OCI-LY1 (cell line): ENCODE measurements around the gene MAT1A.

Experiments used
- H2AFZ ChIP-seq: fragments of 200-600 bp; sonication (generic), shearing (Covaris generic); 2 replicates; pipeline ENCODE4 v1.6.0; 2014; ENCODE audit warnings: antibody characterized with exemption, mild to moderate bottlenecking, low read length
- H3F3A ChIP-seq: fragments of 200-600 bp; sonication (generic), shearing (Covaris generic); 2 replicates; pipeline ENCODE4 v1.6.0; 2014; ENCODE audit warnings: mild to moderate bottlenecking, antibody characterized with exemption, low read length, moderate library complexity; ENCODE audit not compliant: insufficient read depth
- H3K27ac ChIP-seq: fragments of 200-600 bp; sonication (generic); 2 replicates; pipeline ENCODE4 v1.5.1; 2014; ENCODE audit warnings: low read length, mixed run types, mild to moderate bottlenecking, low read depth; ENCODE audit not compliant: poor library complexity, severe bottlenecking
- H3K27me3 ChIP-seq: fragments of 200-600 bp; sonication (generic); 2 replicates; pipeline ENCODE4 v1.6.0; 2014; ENCODE audit warnings: antibody characterized with exemption, mild to moderate bottlenecking, low read length, moderate library complexity; ENCODE audit not compliant: insufficient read depth
- H3K36me3 ChIP-seq: fragments of 200-600 bp; sonication (generic); 2 replicates; pipeline ENCODE4 v1.6.1; 2014; ENCODE audit warnings: mild to moderate bottlenecking, antibody characterized with exemption, low read length, moderate library complexity, mixed read lengths; ENCODE audit not compliant: insufficient read depth
- H3K4me1 ChIP-seq: fragments of 200-600 bp; sonication (generic); 2 replicates; pipeline ENCODE4 v1.5.1; 2014; ENCODE audit warnings: mild to moderate bottlenecking, low read length, moderate library complexity; ENCODE audit not compliant: insufficient read depth, severe bottlenecking
- H3K4me2 ChIP-seq: fragments of 200-600 bp; sonication (generic), shearing (Covaris generic); 2 replicates; pipeline ENCODE4 v1.6.1; 2014; ENCODE audit warnings: low read length
- H3K4me3 ChIP-seq: fragments of 200-600 bp; sonication (generic); 2 replicates; pipeline ENCODE4 v1.5.1; 2014; ENCODE audit warnings: low read length, low read depth, mild to moderate bottlenecking, mixed read lengths; ENCODE audit not compliant: poor library complexity, severe bottlenecking
- H3K79me2 ChIP-seq: fragments of 200-600 bp; shearing (Covaris generic); 2 replicates; pipeline ENCODE4 v1.6.1; 2016; ENCODE audit warnings: mixed run types, low read length, mixed read lengths; ENCODE audit not compliant: insufficient read depth
- H3K9ac ChIP-seq: fragments of 200-600 bp; sonication (generic), shearing (Covaris generic); 2 replicates; pipeline ENCODE4 v1.6.1; 2014; ENCODE audit warnings: mild to moderate bottlenecking, low read length, mixed read lengths
- H3K9me2 ChIP-seq: fragments of 200-600 bp; sonication (generic), shearing (Covaris generic); 2 replicates; pipeline ENCODE4 v1.6.1; 2014; ENCODE audit warnings: low read depth, mild to moderate bottlenecking, low read length, mixed read lengths
- H3K9me3 ChIP-seq: fragments of 200-600 bp; shearing (Covaris generic); 2 replicates; pipeline ENCODE4 v1.6.1; 2014; ENCODE audit warnings: low read length, mixed read lengths
- H4K20me1 ChIP-seq: fragments of 200-600 bp; sonication (generic), shearing (Covaris generic); 2 replicates; pipeline ENCODE4 v1.6.0; 2016; ENCODE audit warnings: mild to moderate bottlenecking, low read length; ENCODE audit not compliant: insufficient read depth
- CTCF ChIP-seq: fragments of 200-600 bp; sonication (generic), shearing (Covaris generic); IDR thresholded peaks from 2 replicates; pipeline ENCODE4 v1.5.1; 2017; ENCODE audit warnings: mild to moderate bottlenecking, antibody characterized with exemption, low read length, moderate library complexity, mixed read lengths
- EZH2 ChIP-seq: fragments of 200-600 bp; sonication (generic), shearing (Covaris generic); IDR thresholded peaks from 2 replicates; pipeline ENCODE4 v1.8.0; 2017; ENCODE audit warnings: borderline replicate concordance, mixed run types, mild to moderate bottlenecking, antibody characterized with exemption, low read length, moderate library complexity, mixed read lengths

Gene MAT1A

GRCh38 chr10:80284522-80284921 is 4.9 kb downstream of the MAT1A start:
- Histone ChIP-seq H3K4me2 (no peak overlapping the region), H4K20me1 (no peaks in the 10 kb centered on the region), H3K9ac (no peak overlapping the region), H3K79me2 (no peaks in the 10 kb centered on the region), H3F3A (no peaks in the 10 kb centered on the region), H3K9me2 (no peaks in the 10 kb centered on the region), H3K4me3 (no peak overlapping the region), H3K4me1 (no peaks in the 10 kb centered on the region), H3K27me3 (0 out of 2 replicates have a peak, but pooled peaks cover 3% of the 10 kb centered on the region), H2AFZ (no peak overlapping the region), H3K27ac (no peak overlapping the region), H3K36me3 (no peaks in the 10 kb centered on the region), H3K9me3 (no peaks in the 10 kb centered on the region)
- TF ChIP-seq EZH2 (no peak), CTCF (no peak)

GRCh38 chr10:80283536-80284199 is 5.8 kb downstream of the MAT1A start:
- Histone ChIP-seq H3K9me2 (no peaks in the 10 kb centered on the region), H3K27ac (no peak overlapping the region), H3K9ac (no peak overlapping the region), H3K9me3 (no peaks in the 10 kb centered on the region), H3F3A (no peaks in the 10 kb centered on the region), H3K4me3 (no peak overlapping the region), H3K27me3 (0 out of 2 replicates have a peak, but pooled peaks cover 3% of the 10 kb centered on the region), H4K20me1 (no peaks in the 10 kb centered on the region), H3K4me1 (no peaks in the 10 kb centered on the region), H3K79me2 (no peaks in the 10 kb centered on the region), H3K36me3 (no peaks in the 10 kb centered on the region), H2AFZ (no peak overlapping the region), H3K4me2 (no peak overlapping the region)
- TF ChIP-seq EZH2 (no peak), CTCF (no peak)

GRCh38 chr10:80283119-80283518 is 6.3 kb downstream of the MAT1A start:
- H3K9me2 ChIP-seq = no peaks in the 10 kb centered on the region
- no peaks in the 10 kb centered on the region for H3K79me2 ChIP-seq
- H3K36me3 ChIP-seq = no peaks in the 10 kb centered on the region
- no peak overlapping the region for H3K4me2 ChIP-seq
- no peak overlapping the region for H3K9ac ChIP-seq
- no peaks in the 10 kb centered on the region for H3K4me1 ChIP-seq
- H2AFZ ChIP-seq = no peak overlapping the region
- TF ChIP-seq CTCF (no peak), EZH2 (no peak)
- 0 out of 2 replicates have a peak, but pooled peaks cover 3% of the 10 kb centered on the region for H3K27me3 ChIP-seq
- no peaks in the 10 kb centered on the region for H3F3A ChIP-seq
- no peaks in the 10 kb centered on the region for H4K20me1 ChIP-seq
- H3K4me3 ChIP-seq = no peak overlapping the region
- H3K27ac ChIP-seq = no peak overlapping the region
- H3K9me3 ChIP-seq = no peaks in the 10 kb centered on the region
